GM12892 (cell line): ENCODE data around the gene ATP8A2.

Source experiments
- DNase-seq: peaks from one replicate; pipeline ENCODE4 v3.0.0; 2011; ENCODE audit not compliant: insufficient read length
- FAIRE-seq: peaks from 2 replicates; lab custom pipeline; 2011; peaks lifted over from hg19 to GRCh38; lab: Jason Lieb, UNC
- POLR2A ChIP-seq: IDR thresholded peaks from 2 replicates; pipeline ENCODE4 v1.6.1; 2011; ENCODE audit warnings: low read depth, low read length, control low read depth
- POLR2AphosphoS5 ChIP-seq: IDR thresholded peaks from 2 replicates; pipeline ENCODE4 v1.6.1; 2011; ENCODE audit warnings: low read depth, low read length, control low read depth
- TAF1 ChIP-seq: IDR thresholded peaks from 2 replicates; pipeline ENCODE4 v1.6.1; 2011; ENCODE audit warnings: low read depth, mild to moderate bottlenecking, control low read depth, low read length, borderline replicate concordance

Gene ATP8A2

DNA sequence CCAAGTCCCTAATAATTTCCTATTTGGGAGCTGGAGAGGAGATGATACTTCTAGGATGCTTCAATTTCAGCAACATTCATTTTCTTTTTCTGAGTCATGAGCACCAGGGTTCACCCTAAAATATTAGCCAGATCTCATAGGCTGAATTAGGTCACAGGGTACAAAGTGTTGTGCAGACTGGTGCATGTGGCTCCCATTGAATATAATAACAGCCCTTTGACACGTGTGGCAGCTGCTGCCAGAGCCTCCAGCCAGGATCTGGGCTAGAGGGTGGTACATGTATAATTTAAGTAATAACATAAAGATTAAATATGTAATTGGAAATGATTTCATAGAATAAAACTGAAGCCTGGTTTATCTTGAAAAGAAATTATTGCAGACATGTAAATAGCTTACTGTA, 244.9 kb downstream of the ATP8A2 start:
- no peak for TF ChIP-seq POLR2A
- TF ChIP-seq POLR2AphosphoS5 = no peak
- no peak for TF ChIP-seq TAF1
- DNase-seq (no peak), FAIRE-seq (no peak)

DNA sequence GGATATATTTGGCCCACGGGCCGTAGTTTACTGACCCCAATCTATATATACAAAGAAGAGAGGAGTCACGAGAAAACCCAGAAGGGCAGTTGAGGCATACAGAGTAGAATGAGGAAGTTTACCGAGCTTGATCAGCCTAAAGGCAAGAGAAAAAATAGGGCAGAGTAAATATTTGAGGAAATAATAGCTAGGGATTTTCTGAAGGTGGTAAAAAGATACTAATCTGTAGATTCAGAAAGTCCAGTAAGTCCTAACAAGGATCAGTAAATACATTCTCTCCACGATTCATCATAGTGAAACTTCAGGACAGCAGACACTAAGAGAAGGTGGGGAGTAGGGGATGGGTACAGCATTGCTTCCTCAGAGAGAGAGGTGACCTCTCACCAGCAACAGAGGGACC, 248.1 kb downstream of the ATP8A2 start:
- TF ChIP-seq TAF1 = no peak
- TF ChIP-seq POLR2AphosphoS5 = no peak
- no peak for TF ChIP-seq POLR2A
- no peak for FAIRE-seq

DNA sequence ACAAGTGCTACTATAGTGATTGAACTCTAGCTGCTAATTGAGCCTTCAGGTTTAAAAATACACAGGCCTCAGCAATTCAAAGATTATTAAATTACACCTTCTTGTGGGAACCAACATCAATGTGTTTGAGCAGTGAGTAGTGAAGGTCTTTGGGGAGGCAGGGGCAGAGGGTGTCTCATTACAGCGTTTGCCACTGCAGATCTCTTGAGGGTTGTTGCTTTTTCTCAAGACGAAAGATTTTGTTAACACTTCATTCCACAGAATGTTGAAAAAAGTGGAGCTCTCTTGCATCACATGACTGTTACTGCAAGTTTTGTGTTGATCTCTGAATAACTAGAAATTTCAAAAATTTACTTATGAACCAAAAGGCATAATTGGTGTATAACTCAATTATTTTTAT, 253.6 kb downstream of the ATP8A2 start:
- FAIRE-seq (no peak), DNase-seq (no peak)
- TF ChIP-seq POLR2A (no peak), POLR2AphosphoS5 (no peak), TAF1 (no peak)

More for the DNA sequence above, 248.1 kb downstream of the ATP8A2 start:
- no peak for DNase-seq

DNA sequence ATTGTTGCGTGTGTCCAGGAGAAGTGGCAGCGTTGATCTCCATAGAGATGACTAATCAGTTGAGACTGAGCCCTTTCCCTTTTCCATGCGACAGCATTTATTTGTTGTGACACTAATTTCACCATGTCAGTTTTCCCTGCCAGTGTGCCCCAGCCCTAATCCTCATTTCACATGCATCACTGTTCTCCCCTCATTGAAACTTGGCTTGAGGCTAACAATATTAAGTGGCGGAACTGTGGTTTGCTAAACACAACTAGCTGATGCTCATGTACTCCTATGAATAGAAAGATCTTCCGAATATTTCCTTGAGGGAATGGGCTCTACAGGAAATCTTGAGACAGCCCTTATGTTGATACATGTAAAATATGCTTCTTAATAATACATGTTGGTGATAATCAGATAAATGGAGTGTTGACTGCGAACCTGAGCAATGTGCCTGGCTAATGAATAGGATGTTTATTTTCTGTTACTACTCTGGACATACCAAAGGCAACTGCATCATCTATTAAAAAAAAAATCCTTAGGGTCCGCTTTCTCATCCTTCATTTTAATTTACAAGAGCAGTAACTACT, 258.6 kb downstream of the ATP8A2 start:
- FAIRE-seq (no peak), DNase-seq (no peak)
- no peak for TF ChIP-seq TAF1
- TF ChIP-seq POLR2AphosphoS5 = no peak
- TF ChIP-seq POLR2A = no peak

DNA sequence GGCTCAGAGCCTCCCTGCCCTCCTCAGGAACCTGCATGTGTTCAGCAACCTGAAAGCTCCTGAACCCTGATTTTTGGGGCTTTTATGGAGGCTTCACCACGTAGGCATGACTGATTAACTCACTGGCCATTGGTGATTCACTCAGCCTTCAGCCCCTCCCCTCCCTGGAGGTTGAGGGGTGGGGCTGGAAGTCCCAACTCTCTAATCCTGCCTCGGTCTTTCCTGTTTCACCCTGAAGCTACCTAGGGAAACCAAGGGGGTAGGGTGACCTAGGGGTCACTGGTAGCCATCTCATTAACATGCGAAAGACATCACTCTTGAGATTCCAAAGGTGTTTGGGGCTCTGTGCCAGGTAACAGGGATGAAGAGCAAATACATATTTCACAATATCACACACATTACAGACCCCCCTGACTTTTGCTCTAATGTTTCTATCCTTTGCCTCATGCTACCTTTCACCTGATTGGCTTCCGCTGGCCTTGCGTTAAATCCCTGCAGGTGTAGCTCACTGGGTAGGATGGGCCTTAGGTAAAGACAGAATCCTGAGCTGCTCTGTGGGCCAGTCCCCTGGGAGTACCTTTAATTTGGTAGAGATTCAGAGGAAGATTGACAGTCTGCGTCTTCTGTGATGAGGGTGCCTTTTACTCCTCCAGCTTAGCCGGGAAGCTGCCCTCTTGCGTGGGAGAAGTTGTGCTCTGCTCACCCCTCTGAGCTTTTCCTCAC, 260.6 kb downstream of the ATP8A2 start:
- no peak for TF ChIP-seq POLR2AphosphoS5
- no peak for TF ChIP-seq TAF1
- no peak for TF ChIP-seq POLR2A
- DNase-seq (no peak), FAIRE-seq (no peak)

DNA sequence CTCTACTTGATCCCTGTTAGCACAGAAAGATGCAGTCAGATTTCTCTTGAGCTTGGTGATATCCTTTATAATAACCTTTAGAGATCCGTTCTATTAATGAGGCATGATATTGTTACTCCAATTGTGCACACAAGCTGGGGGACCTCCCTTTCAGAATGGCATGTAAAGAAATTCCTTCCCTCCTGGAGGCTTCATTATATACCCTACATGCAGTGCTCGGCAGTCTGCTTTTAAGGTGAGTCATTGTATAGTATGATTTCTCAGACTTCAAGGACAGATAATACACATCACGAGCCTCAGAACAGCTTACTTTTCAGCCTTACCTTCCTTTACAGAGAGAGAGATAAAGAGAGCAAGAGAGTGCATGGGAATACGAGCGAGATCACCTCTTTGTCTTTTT, 261.3 kb downstream of the ATP8A2 start:
- no peak for TF ChIP-seq POLR2A
- TF ChIP-seq POLR2AphosphoS5 = no peak
- TF ChIP-seq TAF1 = no peak
- FAIRE-seq = no peak

DNA sequence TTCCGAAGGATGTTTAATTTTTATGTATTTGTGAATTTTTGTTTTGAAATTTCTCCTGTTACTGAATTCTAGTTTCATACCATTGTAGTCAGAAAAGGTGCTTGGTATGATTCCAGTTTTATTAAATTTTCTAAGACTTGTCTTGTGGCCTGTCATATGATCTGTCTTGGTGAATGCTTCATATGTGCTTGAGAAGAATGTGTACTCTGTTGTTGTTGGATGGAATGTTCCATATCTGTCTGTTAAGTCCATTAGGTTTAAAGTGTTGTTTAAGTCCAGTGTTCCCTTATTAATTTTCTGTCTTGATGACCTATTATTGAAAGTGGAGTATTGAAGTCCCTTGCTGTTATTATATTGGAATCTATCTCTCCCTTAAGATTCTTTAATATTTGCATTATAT, 273.9 kb downstream of the ATP8A2 start:
- DNase-seq (no peak), FAIRE-seq (no peak)

More for the DNA sequence above, 261.3 kb downstream of the ATP8A2 start:
- no peak for DNase-seq

DNA sequence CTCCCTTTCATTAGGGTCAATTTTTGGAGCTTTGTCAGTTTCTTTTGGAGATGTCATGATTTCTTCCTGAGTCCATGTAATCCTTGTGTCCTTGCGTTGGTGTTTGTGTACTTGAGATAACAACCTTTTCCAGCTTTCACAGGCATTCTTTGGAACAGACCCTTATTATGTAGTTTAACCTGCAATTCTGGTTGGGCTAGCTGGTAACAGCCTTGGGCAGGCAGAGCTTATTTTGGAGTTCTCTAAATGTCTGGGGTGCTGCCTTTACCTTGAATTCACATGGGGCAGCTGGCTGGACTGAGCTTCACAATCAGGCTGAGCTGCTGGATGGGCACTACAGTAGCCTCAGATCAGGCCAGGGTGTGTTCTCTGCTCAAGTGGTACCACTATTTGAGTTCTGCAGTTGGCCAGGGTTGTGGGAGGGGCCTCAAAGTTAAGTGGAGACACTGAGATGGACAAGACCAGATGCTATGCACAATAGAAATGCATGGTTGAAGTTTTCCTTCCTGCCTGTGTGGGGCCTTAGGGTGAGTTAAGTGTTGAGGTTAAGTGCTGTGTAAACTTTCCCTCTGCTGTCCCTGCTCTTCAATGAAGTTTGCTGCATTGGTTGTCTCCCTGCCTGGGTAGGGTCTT, 277.3 kb downstream of the ATP8A2 start:
- no peak for DNase-seq
- TF ChIP-seq POLR2A (no peak), POLR2AphosphoS5 (no peak), TAF1 (no peak)
- no peak for FAIRE-seq

More for the DNA sequence above, 273.9 kb downstream of the ATP8A2 start:
- TF ChIP-seq POLR2AphosphoS5 (no peak), TAF1 (no peak), POLR2A (no peak)

DNA sequence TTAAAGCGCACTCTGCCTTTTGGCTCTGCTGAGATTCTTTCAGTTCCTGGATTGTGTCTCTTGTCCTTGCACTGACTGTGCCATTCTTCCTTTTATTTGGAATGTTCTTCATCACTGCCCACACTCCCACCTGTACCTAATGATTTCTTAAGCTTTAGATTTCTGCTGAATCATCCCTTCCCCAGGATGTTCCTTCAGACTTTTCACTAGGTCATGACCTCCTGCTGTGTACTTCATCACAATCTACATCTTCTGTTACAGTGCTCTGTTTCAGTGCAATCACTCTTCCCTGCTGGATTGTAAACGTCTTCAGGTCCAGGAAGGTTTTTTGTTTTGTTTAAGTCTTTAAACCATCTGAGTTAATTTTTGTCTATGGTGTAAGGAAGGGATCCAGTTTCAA, 281.0 kb downstream of the ATP8A2 start:
- TF ChIP-seq POLR2A (no peak), TAF1 (no peak), POLR2AphosphoS5 (no peak)
- FAIRE-seq (no peak), DNase-seq (no peak)

DNA sequence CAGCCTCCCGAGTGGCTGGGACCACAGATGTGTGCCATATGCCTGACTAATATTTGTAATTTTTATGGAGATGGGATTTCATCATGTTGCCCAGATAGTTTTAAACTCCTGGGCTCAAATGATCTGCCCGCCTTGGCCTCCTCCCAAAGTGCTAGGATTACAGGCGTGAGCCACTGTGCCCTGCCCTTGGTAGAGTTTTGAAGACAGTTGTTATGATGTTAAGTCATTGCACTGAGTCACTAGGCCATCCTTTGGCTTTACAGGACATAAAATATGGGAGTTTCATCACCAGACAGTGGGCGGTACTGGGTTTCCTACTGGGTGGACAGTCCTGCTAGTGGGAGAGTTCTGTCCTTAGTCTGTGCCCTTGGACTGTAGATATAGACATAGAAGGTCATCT, 282.5 kb downstream of the ATP8A2 start:
- DNase-seq = no peak
- TF ChIP-seq POLR2AphosphoS5 (no peak), TAF1 (no peak)
- FAIRE-seq = no peak

DNA sequence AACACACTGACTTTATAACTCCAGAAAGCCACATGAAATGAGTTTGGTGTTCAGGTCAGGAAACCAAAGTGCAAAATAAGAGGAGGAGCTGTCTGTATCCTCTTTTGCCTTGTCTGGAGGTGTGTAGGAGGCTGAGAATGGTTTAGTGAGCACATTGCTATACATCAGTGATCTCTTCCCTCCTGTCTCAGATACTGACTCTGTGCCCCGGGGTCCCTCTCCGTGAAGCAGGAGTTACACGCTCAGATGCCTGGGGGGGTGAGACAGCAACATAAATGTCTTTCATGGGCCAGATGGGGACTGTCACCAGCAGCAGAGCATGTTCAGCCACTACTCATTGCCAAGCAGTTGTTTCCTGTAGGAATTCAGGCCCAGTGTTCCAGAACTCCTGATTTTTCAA, 285.4 kb downstream of the ATP8A2 start:
- TF ChIP-seq POLR2AphosphoS5 (no peak), TAF1 (no peak), POLR2A (no peak)
- FAIRE-seq (no peak), DNase-seq (no peak)
